HG03039 (cell line): ENCODE data around the gene INPP5D.
"Not testable (repeated sequence)": the region's sequence is repeated elsewhere in the genome, so short reads cannot be mapped to it uniquely, and the experiment has no call there.

ENCODE experiments used
- ATAC-seq: cut with Tn5 transposase; IDR thresholded peaks from one replicate; pipeline ENCODE4 v1.9.1; 2021; ENCODE audit warnings: mild to moderate bottlenecking, moderate library complexity; ENCODE audit not compliant: unreplicated experiment

Gene INPP5D

DNA sequence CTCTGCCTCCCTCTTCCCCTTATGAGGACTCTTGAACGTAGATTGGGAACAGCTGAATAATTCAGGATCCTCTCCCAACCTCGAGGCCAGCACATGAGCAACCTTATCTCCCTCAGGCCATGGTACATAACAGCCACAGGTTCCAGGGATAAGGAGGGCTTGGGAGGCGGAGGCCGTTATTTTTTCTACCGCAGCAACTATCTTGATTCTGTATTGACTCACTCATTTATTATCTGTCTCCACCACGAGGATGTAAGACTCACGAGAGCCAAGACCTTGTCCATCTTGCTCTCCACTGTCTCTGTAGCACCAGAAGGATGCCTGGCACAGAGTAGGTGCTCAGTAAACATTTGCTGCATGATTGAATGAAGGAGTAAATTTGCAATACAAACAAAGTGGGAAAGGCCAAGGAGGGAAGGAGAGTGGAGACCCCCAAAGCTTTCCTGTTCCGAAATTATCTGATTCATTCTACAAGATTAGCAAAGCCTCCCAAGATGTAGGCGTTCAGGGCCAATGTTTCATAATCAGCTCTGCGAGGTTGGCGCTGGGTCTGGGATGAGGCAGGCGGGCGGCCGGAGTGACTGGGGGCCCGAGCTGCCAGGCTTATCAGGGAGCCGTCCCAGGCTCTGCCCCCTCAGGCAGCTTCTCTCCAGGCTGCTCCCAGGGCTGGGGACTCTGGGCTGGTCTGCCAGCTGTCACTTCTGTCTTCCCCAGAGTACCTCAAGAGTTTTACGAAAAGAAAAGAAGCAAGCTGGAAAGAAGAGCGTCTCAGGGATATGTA, 31.6 kb downstream of the INPP5D start:
- ATAC-seq = no peak

DNA sequence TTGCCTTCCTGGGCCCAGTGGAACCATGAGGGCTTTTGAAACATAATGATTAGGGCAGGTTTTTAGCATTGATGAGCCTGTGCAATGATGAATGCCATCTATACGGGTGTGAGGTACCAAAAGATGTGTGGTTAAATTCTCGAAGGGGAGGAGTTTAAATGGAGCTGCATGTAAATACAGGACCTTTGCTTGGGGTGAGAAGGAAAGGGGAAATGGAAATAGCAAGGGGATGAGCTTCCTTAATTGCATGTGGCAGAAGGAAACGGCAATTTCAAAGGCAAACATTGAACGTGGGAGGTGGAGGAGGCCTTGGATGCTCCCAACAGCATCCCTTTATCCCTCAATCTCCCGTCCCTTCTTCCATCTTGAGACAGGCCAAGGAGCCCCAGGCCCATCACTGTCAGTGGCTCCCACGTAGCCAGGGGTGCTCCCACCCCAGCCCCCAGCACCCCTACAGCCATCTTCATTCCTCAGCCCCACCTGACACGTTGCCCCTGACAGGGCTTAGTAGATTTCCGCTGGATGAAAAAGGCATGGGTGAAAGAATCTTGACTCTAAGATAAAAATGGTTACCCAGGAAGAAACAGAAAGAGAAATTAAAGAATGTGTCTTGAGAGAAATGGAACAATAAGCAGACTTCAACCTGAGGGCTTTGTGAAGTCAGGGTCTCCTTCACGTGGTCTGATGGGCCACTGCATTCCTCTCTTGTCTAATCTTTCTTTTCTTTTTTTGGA, 32.5 kb downstream of the INPP5D start:
- ATAC-seq = no peak

GRCh38 chr2:233093166-233093448, 33.0 kb downstream of the INPP5D start:
- no peak for ATAC-seq

- ATAC-seq = no peak
Measured at GRCh38 chr2:233093721-233094120, 33.6 kb downstream of the INPP5D start.

- no peak for ATAC-seq
Measured at GRCh38 chr2:233094614-233095013, 34.5 kb downstream of the INPP5D start.

DNA sequence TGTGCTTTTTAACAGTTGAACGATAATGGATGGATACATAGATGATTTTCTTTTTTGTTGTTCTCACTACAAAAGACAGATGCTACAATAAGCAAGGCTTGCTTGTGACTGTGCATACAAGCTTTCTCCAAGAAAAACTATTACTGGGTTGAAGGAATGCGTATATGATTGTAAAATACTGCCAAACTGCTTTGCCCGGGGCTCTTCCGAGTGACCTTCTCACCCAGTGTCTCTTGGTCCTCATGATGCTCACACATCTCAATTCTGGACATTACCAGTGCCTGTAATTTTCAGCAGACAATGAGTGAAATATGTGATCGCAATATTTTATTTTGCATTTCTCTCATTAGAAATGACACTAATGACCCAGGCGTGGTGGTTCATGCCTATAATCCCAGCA, 35.9 kb downstream of the INPP5D start:
- ATAC-seq = no peak

GRCh38 chr2:233098618-233099017, 38.5 kb downstream of the INPP5D start:
- no peak for ATAC-seq

GRCh38 chr2:233099820-233100191, 39.7 kb downstream of the INPP5D start:
- not testable (repeated sequence) for ATAC-seq

DNA sequence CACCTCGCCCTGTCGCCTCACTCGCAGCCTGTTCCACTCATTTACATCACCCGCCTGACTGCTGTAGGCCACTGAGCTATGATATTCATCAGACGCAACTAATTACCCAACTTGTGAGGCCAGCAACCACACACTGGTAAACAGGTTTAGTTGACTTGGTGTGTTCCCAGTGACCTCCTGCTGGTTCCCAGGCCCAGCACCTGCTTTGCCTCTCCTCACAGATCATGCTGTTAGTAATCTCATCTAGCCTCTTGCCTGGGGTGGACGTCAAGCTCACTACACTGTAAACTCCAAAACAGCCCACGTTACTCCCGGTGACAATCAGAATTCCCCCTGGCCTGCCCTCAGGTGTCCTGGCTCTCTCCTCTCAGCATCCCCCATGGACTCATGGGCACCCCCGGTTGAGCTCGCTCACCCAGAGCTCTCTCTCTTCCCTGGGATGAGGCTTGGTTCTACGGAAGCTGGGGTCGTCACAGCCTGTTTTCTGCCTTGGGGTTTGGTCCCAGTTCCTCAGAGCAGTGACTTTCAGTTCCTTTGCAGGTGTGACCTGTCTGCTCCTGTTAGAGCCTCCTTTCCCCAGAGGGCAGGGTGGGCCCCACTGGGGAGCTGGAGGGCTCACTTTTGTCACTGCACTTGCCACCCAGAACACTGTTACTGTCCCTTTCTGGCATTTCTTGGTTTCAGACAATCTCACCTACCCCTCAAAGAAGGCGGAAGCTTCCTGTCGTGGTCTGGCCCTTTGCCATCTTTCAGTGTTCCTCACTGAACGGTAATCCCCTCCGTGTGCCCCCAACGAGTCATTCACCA, 40.3 kb downstream of the INPP5D start:
- ATAC-seq = peak; percentile 68

DNA sequence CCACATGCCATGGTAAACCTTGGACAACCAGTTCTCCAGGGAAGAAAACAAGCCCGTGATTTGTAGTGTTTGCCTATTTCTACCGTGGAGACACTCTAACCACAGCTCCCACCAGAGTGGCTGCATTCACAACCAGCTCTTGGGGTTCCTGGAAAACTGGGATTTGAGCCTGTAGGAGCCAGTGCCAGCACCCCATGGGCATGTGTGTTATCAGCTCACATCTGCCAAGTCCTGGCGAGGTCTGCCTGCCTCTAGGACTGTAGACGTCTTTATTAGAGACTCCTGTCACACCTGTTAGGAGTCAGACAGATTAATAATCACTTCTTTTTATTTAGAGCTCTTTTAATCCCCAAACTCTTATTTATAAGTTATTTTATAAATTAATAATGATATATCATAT, 41.0 kb downstream of the INPP5D start:
- no peak for ATAC-seq

DNA sequence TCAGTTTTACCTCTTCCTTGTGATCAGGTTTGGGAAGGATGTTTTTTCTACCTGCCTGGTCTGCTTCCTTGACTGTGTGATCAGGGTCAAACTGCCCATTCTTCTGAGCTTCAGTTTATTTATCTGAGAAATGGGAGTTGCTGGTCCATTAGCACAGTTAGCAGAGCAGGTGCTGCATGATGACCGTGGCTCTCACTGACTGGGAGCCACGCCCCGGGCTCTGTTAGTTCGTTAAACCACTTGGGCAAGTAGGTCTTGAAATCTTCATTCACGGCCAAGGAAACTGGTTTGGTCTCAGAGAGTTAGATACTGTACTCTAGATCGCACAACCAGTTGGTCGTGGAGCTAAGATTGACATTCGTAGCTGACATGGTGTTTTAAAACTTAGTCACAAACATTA, 41.7 kb downstream of the INPP5D start:
- ATAC-seq = no peak

DNA sequence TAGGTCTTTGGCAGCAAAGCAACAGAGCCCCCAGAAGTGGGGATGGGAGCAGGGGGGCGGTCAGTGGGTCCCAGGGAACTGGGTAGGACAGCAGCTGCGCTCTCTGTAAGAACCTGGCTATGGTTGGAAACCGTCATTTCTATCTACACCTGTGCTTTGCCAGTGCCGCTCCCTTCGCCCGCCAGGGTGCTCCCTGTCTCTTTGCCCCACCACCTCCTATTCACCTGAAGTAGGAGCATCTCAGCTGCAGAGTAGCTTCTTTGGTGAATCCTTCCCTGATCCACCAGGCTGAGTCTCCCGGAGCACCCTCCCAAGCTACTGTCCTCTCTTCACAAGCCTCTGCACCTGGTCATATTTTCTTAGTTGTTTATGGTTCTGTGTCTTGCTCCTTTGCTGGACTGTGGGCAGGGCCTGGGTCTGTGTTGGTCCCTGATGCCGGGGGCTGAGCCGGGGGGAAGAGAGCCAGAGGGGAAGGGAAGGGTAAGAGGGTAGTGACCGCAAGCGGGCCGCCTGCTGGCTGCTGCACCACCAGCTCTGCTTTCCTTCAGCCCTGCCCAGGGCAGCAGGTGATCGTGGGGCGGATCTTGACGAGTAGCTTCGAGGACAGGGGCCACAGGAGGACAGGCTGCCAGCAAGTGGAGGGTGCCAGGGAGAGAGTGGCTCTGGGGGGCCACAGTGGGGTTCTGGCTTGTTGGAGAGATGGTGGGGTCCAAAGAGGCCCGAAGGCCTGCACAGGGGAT, 45.2 kb downstream of the INPP5D start:
- ATAC-seq = no peak

GRCh38 chr2:233105930-233106329, 45.8 kb downstream of the INPP5D start:
- no peak for ATAC-seq

DNA sequence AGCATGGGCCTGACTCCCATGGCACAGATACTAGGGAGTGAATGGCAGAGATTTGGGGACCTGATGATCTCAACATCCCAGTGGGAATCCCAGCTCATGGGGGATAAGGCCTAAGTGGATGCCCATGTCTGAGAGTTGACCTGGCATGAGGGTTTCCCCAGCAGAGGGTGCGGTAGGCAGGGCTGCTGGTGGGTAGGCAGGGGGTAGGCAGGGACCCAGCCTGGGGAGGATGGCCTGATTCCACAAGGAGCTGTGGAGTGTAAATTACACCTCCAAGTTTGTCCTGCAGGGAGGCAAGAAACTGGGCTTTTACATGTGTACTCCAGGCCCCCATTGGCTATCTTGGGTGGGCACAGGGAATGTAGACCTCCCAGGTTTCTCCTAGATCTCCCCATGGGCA, 46.9 kb downstream of the INPP5D start:
- ATAC-seq = no peak

DNA sequence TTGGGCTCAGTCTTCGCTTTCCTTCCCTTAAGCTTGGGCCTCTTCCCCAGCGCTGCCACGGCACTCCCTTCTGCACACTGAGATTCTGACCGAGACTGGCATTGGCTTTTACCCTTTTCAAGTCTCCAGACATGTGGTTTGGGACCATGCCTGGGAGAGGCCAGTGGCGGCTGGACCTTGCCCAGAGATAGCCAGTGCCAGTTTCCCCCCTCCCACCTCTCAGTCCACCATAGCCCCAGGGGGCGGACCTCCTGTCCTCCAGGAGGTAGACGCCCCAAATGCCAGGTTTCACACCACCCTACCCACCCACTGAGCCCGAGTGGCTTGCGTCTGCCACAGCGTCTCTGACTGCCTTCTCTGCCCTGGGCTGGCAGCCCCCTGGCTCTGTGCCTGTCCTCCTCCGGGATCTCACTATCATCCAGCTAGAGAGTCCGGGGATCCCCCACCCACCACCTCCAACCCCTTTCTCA, 47.7 kb downstream of the INPP5D start:
- no peak for ATAC-seq

DNA sequence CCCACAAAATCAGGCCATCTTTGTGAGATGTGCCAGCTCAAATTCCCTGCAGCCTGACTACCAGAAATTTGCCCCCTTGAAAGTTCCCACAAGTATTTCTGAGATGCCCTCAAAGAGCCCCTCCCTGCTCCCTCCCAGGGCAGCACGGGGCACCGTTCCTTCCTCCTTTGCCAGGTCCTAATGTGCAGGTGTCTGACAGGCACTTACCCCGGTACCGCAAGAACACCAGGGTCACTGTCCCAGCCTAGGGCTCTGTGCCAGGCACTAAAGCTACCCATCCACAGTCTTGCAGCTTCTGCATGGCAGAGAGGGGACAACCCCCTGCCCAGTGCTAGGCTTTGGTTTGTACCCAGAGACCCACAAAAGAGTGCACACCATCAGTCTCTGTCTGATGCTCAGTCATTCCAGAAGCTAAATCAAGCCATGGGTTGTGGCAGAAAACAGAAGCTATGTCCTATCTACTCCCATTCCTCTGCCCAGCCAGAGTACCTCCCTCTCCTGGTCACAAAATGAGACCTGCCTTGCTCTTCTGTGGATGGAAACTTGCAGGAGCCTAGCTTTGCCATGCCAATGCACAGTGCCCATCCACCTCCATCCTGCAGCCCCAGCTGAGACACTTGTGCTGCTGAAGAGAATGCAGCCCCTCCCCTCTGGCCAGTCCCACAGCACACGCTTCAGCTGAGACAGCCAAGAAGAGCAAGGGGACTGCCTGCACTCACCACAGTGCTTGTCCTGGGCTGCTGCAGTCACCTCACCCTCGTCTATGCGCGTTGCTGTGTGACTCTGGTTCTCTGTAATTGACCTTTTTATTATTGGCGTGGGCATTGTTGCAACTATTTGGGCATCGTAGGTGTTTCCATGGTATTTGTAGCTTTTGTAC, 48.7 kb downstream of the INPP5D start:
- no peak for ATAC-seq

GRCh38 chr2:233111427-233111826, 51.3 kb downstream of the INPP5D start:
- no peak for ATAC-seq

DNA sequence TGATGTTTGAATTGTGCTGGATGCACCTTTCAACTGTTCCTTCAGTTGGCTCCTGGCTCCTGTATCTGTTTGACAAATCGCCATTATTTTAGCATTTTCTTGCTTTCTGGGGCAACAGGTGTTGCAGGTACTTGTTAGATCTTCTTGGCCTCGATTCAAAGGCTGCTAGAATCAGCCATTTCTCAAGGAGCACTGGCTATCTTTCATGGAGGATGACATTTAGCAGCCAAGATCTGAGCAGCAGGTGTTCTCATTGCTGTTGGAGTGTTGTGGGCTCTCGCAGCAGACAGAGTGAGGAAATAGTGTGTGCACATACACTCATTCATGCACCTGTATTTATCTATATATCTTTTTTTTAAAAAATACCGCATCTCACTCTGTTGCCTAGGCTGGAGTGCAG, 52.2 kb downstream of the INPP5D start:
- ATAC-seq = no peak

GRCh38 chr2:233112776-233113452, 52.8 kb downstream of the INPP5D start:
- no peak for ATAC-seq
